ENCODE data around the gene LZTR1.

DNA sequence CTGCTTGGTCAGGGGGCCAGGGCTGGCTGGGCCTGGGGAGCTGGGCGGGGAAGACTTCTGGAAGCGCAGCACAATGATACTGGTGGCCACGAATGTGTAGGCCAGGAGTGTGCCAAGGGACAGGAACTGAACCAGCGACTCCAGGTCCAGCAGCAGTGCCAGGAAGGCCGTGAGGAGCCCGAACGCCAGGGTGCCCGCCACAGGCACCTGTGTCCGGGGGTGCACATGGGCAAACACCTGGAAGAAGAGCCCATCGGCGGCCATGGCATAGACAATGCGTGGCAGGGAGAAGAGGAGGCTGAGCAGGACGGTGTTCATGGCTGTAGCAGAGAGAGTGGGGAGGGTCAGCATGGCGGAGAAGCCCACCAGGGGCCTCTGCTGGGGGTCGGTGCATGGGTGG, 47.9 kb downstream of the LZTR1 start:
- TF ChIP-seq CTCF (IDR thresholded peaks at IDR 0.05): no peak
- no peak for TF ChIP-seq POLR2A (IDR thresholded peaks at IDR 0.05)
